Fibroblast of skin of left biceps (primary cell): ENCODE data around the gene STKLD1.
"Not testable (repeated sequence)": the region's sequence is repeated elsewhere in the genome, so short reads cannot be mapped to it uniquely, and the experiment has no call there.

Experiments used
- DNase-seq, 2 experiments: peaks; one replicate each; pipeline ENCODE4 v3.0.0-alpha.2; 2013; ENCODE audit warnings: low read depth in 2 of 2

STKLD1 gene

GRCh38 chr9:133362359-133363044, 13.7 kb upstream of the STKLD1 start:
- DNase-seq, result no peak

- no peak for DNase-seq
These were observed 9.7 kb upstream of the STKLD1 start for GRCh38 chr9:133366435-133366834.

- DNase-seq, result no peak
These were observed 8.9 kb upstream of the STKLD1 start for GRCh38 chr9:133367221-133367620.

- DNase-seq, result no peak
These were observed 8.4 kb upstream of the STKLD1 start for GRCh38 chr9:133367778-133368177.

GRCh38 chr9:133368249-133368881, 7.8 kb upstream of the STKLD1 start:
- no peak for DNase-seq

- DNase-seq, result no peak
These were observed 6.7 kb upstream of the STKLD1 start for GRCh38 chr9:133369422-133369821.

- DNase-seq, result no peak
These were observed 6.2 kb upstream of the STKLD1 start for GRCh38 chr9:133369933-133370332.

- no peak for DNase-seq
These were observed 5.5 kb upstream of the STKLD1 start for GRCh38 chr9:133370685-133371084.

- no peak for DNase-seq
These were observed 4.9 kb upstream of the STKLD1 start for GRCh38 chr9:133371261-133371711.

GRCh38 chr9:133372144-133372543, 4.0 kb upstream of the STKLD1 start:
- DNase-seq, result no peak

GRCh38 chr9:133374612-133375115, 1.5 kb upstream of the STKLD1 start:
- DNase-seq, result no peak

- DNase-seq, result no peak
These were observed 946 bp upstream of the STKLD1 start for GRCh38 chr9:133375116-133375723.

- DNase-seq, result not testable (repeated sequence)
These were observed 1.1 kb downstream of the STKLD1 start for GRCh38 chr9:133377280-133377679.

- DNase-seq, result peak; percentile 70
These were observed 1.6 kb downstream of the STKLD1 start for GRCh38 chr9:133377721-133378216.

- DNase-seq, result no peak
These were observed 2.3 kb downstream of the STKLD1 start for GRCh38 chr9:133378408-133378962.

- no peak for DNase-seq
These were observed 3.3 kb downstream of the STKLD1 start for GRCh38 chr9:133379153-133380086.

- no peak for DNase-seq
These were observed 4.6 kb downstream of the STKLD1 start for GRCh38 chr9:133380734-133381133.

- no peak for DNase-seq
These were observed 6.5 kb downstream of the STKLD1 start for GRCh38 chr9:133382507-133383141.

GRCh38 chr9:133383438-133383837, 7.3 kb downstream of the STKLD1 start:
- DNase-seq, result no peak

GRCh38 chr9:133384736-133385321, 8.7 kb downstream of the STKLD1 start:
- DNase-seq, result no peak
